ENCODE measurements around the gene ASXL3.

DNA sequence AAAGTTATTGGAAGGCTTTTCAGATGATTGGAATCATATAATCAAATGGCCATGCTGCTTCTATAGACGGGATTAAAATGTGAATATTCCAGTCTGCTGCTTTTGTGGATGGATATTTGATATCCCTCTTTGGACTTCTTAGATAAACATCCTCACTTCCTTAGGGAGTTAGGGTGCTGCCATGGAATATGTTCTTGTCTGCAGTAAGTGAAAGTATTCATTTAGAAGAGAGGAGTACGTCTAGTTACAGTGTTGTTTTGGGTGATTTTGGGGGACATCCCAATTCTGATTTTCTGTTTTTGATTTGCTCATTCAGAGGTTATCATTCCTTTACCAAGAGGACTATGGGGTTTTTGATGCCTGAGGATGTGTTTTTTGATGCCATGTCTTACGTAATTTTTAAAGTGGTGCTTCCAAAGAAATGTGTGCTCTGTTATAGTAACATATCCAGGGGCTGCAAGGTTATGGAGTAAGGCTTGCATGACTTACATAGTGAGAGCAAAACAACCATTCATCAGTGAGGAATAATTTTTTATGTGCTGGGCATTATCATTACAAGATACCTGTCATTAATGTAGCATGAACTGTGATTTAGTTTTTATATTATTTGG is 33.6 kb downstream of the ASXL3 start:
- TF ChIP-seq, protein P1, sequence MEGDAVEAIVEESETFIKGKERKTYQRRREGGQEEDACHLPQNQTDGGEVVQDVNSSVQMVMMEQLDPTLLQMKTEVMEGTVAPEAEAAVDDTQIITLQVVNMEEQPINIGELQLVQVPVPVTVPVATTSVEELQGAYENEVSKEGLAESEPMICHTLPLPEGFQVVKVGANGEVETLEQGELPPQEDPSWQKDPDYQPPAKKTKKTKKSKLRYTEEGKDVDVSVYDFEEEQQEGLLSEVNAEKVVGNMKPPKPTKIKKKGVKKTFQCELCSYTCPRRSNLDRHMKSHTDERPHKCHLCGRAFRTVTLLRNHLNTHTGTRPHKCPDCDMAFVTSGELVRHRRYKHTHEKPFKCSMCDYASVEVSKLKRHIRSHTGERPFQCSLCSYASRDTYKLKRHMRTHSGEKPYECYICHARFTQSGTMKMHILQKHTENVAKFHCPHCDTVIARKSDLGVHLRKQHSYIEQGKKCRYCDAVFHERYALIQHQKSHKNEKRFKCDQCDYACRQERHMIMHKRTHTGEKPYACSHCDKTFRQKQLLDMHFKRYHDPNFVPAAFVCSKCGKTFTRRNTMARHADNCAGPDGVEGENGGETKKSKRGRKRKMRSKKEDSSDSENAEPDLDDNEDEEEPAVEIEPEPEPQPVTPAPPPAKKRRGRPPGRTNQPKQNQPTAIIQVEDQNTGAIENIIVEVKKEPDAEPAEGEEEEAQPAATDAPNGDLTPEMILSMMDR (IDR thresholded peaks at IDR 0.05; ENCODE audit: low read length): no peak
- TF ChIP-seq EZH2 (IDR thresholded peaks at IDR 0.05; ENCODE audit: borderline replicate concordance, low read length): no peak

Measured in OCI-LY1 (cell line).